ENCODE measurements around the gene MED27. TPM values are rescaled to one million over a fixed set of nuclear protein-coding genes. Genes with fewer than 3 reads are reported as not detected.
"Not testable (repeated sequence)": the region's sequence is repeated elsewhere in the genome, so short reads cannot be mapped to it uniquely, and the experiment has no call there.

MED27 gene
- total RNA-seq, 1 donor: 13.3 TPM

- Histone ChIP-seq H3K27me3 (ENCODE audit: insufficient read depth, low read length) (no peaks in the 10 kb centered on the region), H3K4me3 (ENCODE audit: low read length) (no peak overlapping the region), H3K9me3 (ENCODE audit: low read depth, low read length) (no peaks in the 10 kb centered on the region), H3K4me1 (ENCODE audit: insufficient read depth, low read length) (no peaks in the 10 kb centered on the region)
Observed at GRCh38 chr9:132023419-132024180, 56.1 kb downstream of the MED27 start.

DNA sequence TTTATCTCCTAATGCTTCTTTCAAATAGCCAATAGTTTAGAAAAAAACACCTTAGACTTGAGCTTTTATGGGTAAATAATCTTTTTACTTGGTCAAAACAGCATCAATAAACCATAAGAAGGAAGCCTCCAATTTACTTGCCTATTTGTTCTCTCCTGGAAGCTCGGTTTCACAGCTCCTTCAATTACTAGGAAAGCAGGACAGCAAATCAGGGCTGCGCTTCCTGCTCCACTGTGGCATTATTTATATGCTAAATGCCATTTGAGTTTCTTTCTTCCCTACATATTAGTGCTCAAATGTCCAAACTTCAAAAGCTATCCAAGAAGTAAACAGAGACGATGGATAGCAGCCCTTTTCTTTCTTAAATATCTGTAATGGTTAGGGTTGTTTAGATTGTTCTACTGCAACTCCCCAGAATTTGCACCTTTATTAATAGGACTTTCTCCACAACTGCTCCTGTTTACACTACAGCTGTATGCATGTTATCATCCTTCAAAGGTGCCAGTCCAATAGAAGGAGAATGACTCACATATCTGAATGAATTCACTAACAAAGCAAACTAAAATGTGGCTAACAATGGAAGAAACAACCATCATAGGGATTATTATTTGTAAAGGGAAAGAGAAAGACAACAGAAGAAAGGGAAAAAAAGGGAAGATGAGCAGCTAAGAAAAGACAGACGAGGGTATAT, 58.7 kb downstream of the MED27 start:
- H3K4me1 ChIP-seq (ENCODE audit: insufficient read depth, low read length): no peaks in the 10 kb centered on the region
- H3K4me3 ChIP-seq (ENCODE audit: low read length): no peak overlapping the region
- no peaks in the 10 kb centered on the region for H3K9me3 ChIP-seq (ENCODE audit: low read depth, low read length)
- H3K27me3 ChIP-seq (ENCODE audit: insufficient read depth, low read length): no peaks in the 10 kb centered on the region

GRCh38 chr9:132020272-132020671, 59.4 kb downstream of the MED27 start:
- Histone ChIP-seq H3K9me3 (ENCODE audit: low read depth, low read length) (no peaks in the 10 kb centered on the region), H3K27me3 (ENCODE audit: insufficient read depth, low read length) (no peaks in the 10 kb centered on the region), H3K4me1 (ENCODE audit: insufficient read depth, low read length) (no peaks in the 10 kb centered on the region), H3K4me3 (ENCODE audit: low read length) (no peak overlapping the region)

DNA sequence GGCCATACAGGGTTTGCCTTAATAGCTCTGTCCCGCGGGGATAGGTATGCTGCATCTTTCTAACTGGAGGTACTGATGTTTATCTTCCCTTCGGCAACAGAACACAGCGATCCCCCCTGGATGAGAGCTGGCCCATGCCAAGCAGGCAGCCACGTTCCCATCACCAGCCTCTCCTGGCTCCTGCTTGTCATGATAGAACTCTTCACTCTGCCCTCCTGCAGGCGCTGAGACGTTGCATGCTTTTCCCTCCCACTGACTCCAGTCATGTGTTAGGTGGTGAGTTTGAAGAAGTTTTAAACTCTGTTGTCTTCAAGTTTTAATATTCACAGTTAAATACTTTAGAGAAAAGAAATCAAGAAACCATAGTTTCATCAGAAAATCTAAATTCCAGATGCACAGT, 60.0 kb downstream of the MED27 start:
- no peaks in the 10 kb centered on the region for H3K4me1 ChIP-seq (ENCODE audit: insufficient read depth, low read length)
- no peak overlapping the region for H3K4me3 ChIP-seq (ENCODE audit: low read length)
- H3K9me3 ChIP-seq (ENCODE audit: low read depth, low read length): no peaks in the 10 kb centered on the region
- no peaks in the 10 kb centered on the region for H3K27me3 ChIP-seq (ENCODE audit: insufficient read depth, low read length)

DNA sequence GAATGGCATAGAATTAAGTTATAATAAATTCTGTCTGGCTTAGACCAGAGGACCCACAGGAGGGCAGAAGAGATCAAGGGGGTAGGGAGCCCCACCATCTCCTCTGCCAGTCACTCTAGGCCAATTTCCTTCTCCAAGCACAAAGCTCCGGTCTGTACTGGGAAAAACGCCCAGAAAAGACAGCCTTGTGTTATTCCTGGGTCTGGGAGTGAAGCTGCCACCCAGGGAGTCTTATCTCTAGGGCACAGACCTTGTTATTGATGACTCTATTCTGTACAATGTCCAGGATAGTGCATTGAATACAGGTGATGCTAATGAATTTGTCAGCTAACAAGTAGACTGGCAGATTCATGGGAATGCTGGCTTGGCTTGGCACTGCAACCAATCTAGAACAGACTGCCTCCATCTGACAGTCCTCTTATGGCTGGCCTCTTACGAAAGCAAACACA, 60.7 kb downstream of the MED27 start:
- no peaks in the 10 kb centered on the region for H3K4me1 ChIP-seq (ENCODE audit: insufficient read depth, low read length)
- H3K9me3 ChIP-seq (ENCODE audit: low read depth, low read length): no peaks in the 10 kb centered on the region
- no peaks in the 10 kb centered on the region for H3K27me3 ChIP-seq (ENCODE audit: insufficient read depth, low read length)
- H3K4me3 ChIP-seq (ENCODE audit: low read length): no peak overlapping the region

DNA sequence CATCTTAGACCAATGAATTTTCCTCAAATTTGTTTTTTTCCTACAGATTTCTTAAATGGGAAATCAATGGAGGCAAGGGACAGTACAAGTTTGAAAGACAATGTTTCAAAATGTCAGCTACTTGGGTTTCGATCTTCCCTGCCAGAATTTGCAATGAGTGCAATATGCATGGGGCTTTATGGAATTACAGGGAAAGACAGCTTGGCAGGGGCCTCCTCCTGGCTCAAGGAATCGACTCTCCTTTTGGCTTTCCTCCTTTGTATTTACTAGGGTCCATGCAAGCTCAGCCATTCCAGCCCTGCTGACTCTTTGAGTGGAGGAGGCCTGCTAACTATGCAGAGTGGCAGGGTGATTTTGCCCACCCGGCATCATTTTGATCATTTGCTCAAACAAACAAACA, 63.2 kb downstream of the MED27 start:
- Histone ChIP-seq H3K4me3 (ENCODE audit: low read length) (no peak overlapping the region), H3K27me3 (ENCODE audit: insufficient read depth, low read length) (no peaks in the 10 kb centered on the region), H3K4me1 (ENCODE audit: insufficient read depth, low read length) (no peaks in the 10 kb centered on the region), H3K9me3 (ENCODE audit: low read depth, low read length) (no peaks in the 10 kb centered on the region)

DNA sequence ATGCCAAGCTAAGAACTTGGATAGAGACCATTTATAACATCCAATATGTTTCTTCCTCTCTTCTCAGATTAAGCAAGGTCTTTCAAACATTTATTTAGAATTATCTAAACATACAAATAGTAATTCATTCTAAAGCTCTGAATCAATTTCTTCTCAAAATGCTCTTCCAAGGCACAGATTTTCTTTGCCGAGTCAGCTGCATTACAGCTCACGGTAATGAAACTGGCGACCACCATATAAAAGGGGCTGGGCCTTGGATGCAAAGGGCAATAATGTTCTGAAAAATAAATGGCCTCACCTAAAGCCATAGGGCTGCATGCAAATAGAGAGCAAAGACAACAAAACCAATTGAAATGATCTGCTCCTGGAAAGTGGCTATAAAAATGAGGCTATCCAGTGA, 63.8 kb downstream of the MED27 start:
- H3K4me3 ChIP-seq (ENCODE audit: low read length): no peak overlapping the region
- no peaks in the 10 kb centered on the region for H3K4me1 ChIP-seq (ENCODE audit: insufficient read depth, low read length)
- no peaks in the 10 kb centered on the region for H3K27me3 ChIP-seq (ENCODE audit: insufficient read depth, low read length)
- no peaks in the 10 kb centered on the region for H3K9me3 ChIP-seq (ENCODE audit: low read depth, low read length)

- Histone ChIP-seq H3K4me1 (ENCODE audit: insufficient read depth, low read length) (no peaks in the 10 kb centered on the region), H3K27me3 (ENCODE audit: insufficient read depth, low read length) (no peaks in the 10 kb centered on the region), H3K4me3 (ENCODE audit: low read length) (no peak overlapping the region), H3K9me3 (ENCODE audit: low read depth, low read length) (no peaks in the 10 kb centered on the region)
Observed at GRCh38 chr9:132014218-132014805, 65.4 kb downstream of the MED27 start.

GRCh38 chr9:132012704-132013357, 66.8 kb downstream of the MED27 start:
- Histone ChIP-seq H3K9me3 (ENCODE audit: low read depth, low read length) (no peaks in the 10 kb centered on the region), H3K4me3 (ENCODE audit: low read length) (no peak overlapping the region), H3K4me1 (ENCODE audit: insufficient read depth, low read length) (no peaks in the 10 kb centered on the region), H3K27me3 (ENCODE audit: insufficient read depth, low read length) (no peaks in the 10 kb centered on the region)

DNA sequence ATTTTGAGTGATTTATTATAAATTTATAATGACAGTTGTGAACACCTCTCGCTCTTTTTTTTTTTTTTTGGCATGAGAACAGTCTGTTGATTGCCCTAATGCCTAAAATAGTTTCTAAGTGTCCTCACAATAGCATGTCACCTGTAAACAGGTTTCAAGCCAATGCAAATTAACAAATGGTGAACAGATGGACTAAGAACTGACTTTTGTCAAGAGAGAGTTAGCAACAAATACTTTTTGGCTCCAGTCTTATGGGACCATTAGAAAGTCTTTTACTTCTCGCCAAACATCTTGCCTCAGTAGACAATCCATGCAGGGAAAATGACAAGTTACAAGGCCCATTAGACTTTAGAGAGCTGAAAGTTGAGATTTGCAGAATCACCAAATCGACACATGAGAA, 67.8 kb downstream of the MED27 start:
- Histone ChIP-seq H3K4me1 (ENCODE audit: insufficient read depth, low read length) (peaks cover 9% of the 10 kb centered on the region), H3K27me3 (ENCODE audit: insufficient read depth, low read length) (no peaks in the 10 kb centered on the region), H3K4me3 (ENCODE audit: low read length) (no peak overlapping the region), H3K9me3 (ENCODE audit: low read depth, low read length) (no peaks in the 10 kb centered on the region)

- Histone ChIP-seq H3K9me3 (ENCODE audit: low read depth, low read length) (no peaks in the 10 kb centered on the region), H3K27me3 (ENCODE audit: insufficient read depth, low read length) (no peaks in the 10 kb centered on the region), H3K4me3 (ENCODE audit: low read length) (no peak overlapping the region), H3K4me1 (ENCODE audit: insufficient read depth, low read length) (peaks cover 15% of the 10 kb centered on the region)
Observed at GRCh38 chr9:132011309-132011708, 68.4 kb downstream of the MED27 start.

- H3K9me3 ChIP-seq (ENCODE audit: low read depth, low read length); H3K4me3 ChIP-seq (ENCODE audit: low read length); H3K27me3 ChIP-seq (ENCODE audit: insufficient read depth, low read length): not testable (repeated sequence)
- H3K4me1 ChIP-seq (ENCODE audit: insufficient read depth, low read length): peaks cover 23% of the 10 kb centered on the region
Observed at GRCh38 chr9:132010201-132010600, 69.5 kb downstream of the MED27 start.

- no peaks in the 10 kb centered on the region for H3K27me3 ChIP-seq (ENCODE audit: insufficient read depth, low read length)
- no peaks in the 10 kb centered on the region for H3K9me3 ChIP-seq (ENCODE audit: low read depth, low read length)
- H3K4me3 ChIP-seq (ENCODE audit: low read length): no peak overlapping the region
- H3K4me1 ChIP-seq (ENCODE audit: insufficient read depth, low read length): peaks cover 26% of the 10 kb centered on the region
Observed at GRCh38 chr9:132008855-132009812, 70.5 kb downstream of the MED27 start.

- Histone ChIP-seq H3K4me3 (ENCODE audit: low read length) (no peak overlapping the region), H3K9me3 (ENCODE audit: low read depth, low read length) (no peaks in the 10 kb centered on the region), H3K4me1 (ENCODE audit: insufficient read depth, low read length) (peaks cover 34% of the 10 kb centered on the region), H3K27me3 (ENCODE audit: insufficient read depth, low read length) (no peaks in the 10 kb centered on the region)
Observed at GRCh38 chr9:132008184-132008803, 71.4 kb downstream of the MED27 start.
